GM12878 (cell line): ENCODE measurements around the gene STX10. TPM values are rescaled to one million over a fixed set of nuclear protein-coding genes. Genes with fewer than 3 reads are reported as not detected.
A peak's percentile ranks its signal among the peaks of the same experiment; 100 is the strongest.

Source experiments
- BHLHE40 ChIP-seq, 2 experiments: fragments of 450-650 bp in 1 of 2; IDR thresholded peaks; 2 replicates each; pipeline ENCODE4 v1.6.1; 2011 to 2017; ENCODE audit warnings: low read depth in 2 of 2, borderline replicate concordance in 1 of 2, improper control_type of control experiment in 1 of 2, low read length in 1 of 2, mild to moderate bottlenecking in 1 of 2
- CHD1 ChIP-seq: IDR thresholded peaks from 2 replicates; pipeline ENCODE4 v1.6.1; 2012; ENCODE audit warnings: low read depth, low read length, improper control_type of control experiment
- FOXM1 ChIP-seq: IDR thresholded peaks from 2 replicates; pipeline ENCODE4 v1.6.1; 2012; ENCODE audit warnings: low read depth, mild to moderate bottlenecking, inconsistent platforms, low read length, moderate library complexity
- HCFC1 ChIP-seq: fragments of 150-350 bp; IDR thresholded peaks from 2 replicates; pipeline ENCODE4 v1.6.1; 2014; ENCODE audit warnings: low read length
- MTA3 ChIP-seq: IDR thresholded peaks from 2 replicates; pipeline ENCODE4 v1.6.1; 2012; ENCODE audit warnings: low read length, inconsistent platforms, borderline replicate concordance
- RFX5 ChIP-seq: IDR thresholded peaks from 2 replicates; pipeline ENCODE4 v1.6.1; 2011; ENCODE audit warnings: low read depth, low read length, improper control_type of control experiment
- SP1 ChIP-seq: IDR thresholded peaks from one replicate; pipeline ENCODE4 v1.6.1; 2011; ENCODE audit warnings: low read depth, low read length
- STAT1 ChIP-seq: fragments of 450-650 bp; conservative IDR thresholded peaks from 2 replicates; pipeline ENCODE4 v1.6.1; 2014; ENCODE audit warnings: antibody characterized with exemption, mild to moderate bottlenecking
- TARDBP ChIP-seq: IDR thresholded peaks from 2 replicates; pipeline ENCODE4 v1.6.1; 2016; ENCODE audit warnings: borderline replicate concordance
- TCF7 ChIP-seq: IDR thresholded peaks from 2 replicates; pipeline ENCODE4 v1.6.1; 2014; ENCODE audit warnings: antibody characterized with exemption, borderline replicate concordance
- YBX1 ChIP-seq: fragments of 450-650 bp; IDR thresholded peaks from 2 replicates; pipeline ENCODE4 v1.6.1; 2016; ENCODE audit warnings: antibody characterized with exemption
- ZNF207 ChIP-seq: fragments of 450-650 bp; IDR thresholded peaks from 2 replicates; pipeline ENCODE4 v1.6.1; 2014; ENCODE audit warnings: antibody characterized with exemption, mild to moderate bottlenecking, borderline replicate concordance
- polyA plus RNA-seq, 11 experiments: library from polyadenylated mRNA; depleted of rRNA in 4 of 11; unstranded in 6 of 11; stranded (reverse) in 5 of 11; fragments of >200 nt; fragmentation: Nextera tagmentation in 4 of 11; fragmentation: Illumina TruSeq in 1 of 11; extraction: Ambion mirVana in 4 of 11; extraction: Trizol in 1 of 11; gene quantifications; 1 replicate in 1 of 11; 2 replicates in 10 of 11; pipeline versions ENCODE4 v1.2.1 to v1.2.3, GENCODE V29; 2011 to 2016; ENCODE audit warnings: inconsistent platforms in 2 of 11, missing spikeins in 2 of 11, low read depth in 1 of 11
- total RNA-seq, 4 experiments: library from RNA; depleted of rRNA in 3 of 4; stranded (reverse); fragments of >200 nt in 3 of 4; fragmentation: Illumina TruSeq in 1 of 4; extraction: Trizol in 1 of 4; gene quantifications; 2 replicates each; pipeline versions ENCODE4 v1.2.1 to v1.2.3, GENCODE V29; 2013 to 2021
- TF ChIP-seq, protein P1 (sequence below): fragments of 450-650 bp; formaldehyde crosslinking; IDR thresholded peaks from 2 replicates; pipeline ENCODE4 v1.4.0; 2022; ENCODE audit warnings: mild to moderate bottlenecking, moderate library complexity
- TF ChIP-seq, protein P2 (sequence below): fragments of 150-350 bp; IDR thresholded peaks from 2 replicates; pipeline ENCODE4 v1.6.1; 2016; ENCODE audit warnings: low read depth, low read length
- TF ChIP-seq, protein P3 (sequence below): fragments of 450-650 bp; IDR thresholded peaks from 2 replicates; pipeline ENCODE4 v1.6.1; 2018; ENCODE audit warnings: borderline replicate concordance, mild to moderate bottlenecking; ENCODE audit not compliant: partially characterized antibody
- TF ChIP-seq, protein P4 (sequence below): IDR thresholded peaks from 2 replicates; pipeline ENCODE4 v1.6.1; 2012; ENCODE audit warnings: mild to moderate bottlenecking, low read depth, low read length

The STX10 gene
- total and polyA plus RNA-seq, 10 of the 15 experiments (the other 5 are each of a cell fraction or from before 2014, with no cell fraction given) = 0.56 to 76.1 (median 47.6) TPM

DNA sequence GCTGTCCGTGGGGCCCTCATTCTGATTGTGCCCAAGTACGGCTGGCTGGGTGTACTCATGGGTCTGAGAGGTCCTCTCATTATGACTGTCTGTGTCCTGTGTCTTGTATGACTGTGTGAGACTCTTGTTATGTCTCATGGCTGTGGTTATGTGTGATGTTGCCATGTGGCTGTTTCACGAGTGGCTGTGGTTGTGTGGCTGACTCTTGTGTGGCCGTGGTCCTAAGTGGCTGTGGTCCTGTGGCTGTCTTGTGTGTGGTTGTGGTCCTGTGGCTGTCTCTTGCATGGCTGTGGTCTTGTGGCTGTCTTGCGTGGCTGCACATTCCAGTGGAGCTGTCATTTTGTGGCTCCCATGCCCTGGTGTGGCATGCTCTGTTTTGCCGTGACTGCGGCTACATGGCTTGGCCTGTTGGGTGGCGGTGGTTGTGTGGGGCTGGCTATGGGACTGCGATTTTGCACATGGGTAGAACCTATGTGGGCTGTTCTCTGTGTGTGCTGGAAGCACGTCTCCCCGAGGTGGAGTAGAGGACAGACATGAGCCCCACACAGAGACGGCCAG is 50.1 kb downstream of the STX10 start (continued):
- peak; percentile 86; the same call in 1 of the 2 replicates for TF ChIP-seq TARDBP
- peak; percentile 100 for TF ChIP-seq MTA3
- TF ChIP-seq RFX5 = no peak
- peak; percentile 97 for TF ChIP-seq BHLHE40 (IDR thresholded peaks at IDR 0.05; ENCODE audit: borderline replicate concordance in 1 of 2, low read depth in 2 of 2, low read length in 1 of 2)
- peak; percentile 69; the same call in 1 of the 2 replicates for TF ChIP-seq ZNF207
- no peak for TF ChIP-seq YBX1
- TF ChIP-seq CHD1 = no peak
- peak; percentile 72 for TF ChIP-seq SP1
- TF ChIP-seq, protein P1, sequence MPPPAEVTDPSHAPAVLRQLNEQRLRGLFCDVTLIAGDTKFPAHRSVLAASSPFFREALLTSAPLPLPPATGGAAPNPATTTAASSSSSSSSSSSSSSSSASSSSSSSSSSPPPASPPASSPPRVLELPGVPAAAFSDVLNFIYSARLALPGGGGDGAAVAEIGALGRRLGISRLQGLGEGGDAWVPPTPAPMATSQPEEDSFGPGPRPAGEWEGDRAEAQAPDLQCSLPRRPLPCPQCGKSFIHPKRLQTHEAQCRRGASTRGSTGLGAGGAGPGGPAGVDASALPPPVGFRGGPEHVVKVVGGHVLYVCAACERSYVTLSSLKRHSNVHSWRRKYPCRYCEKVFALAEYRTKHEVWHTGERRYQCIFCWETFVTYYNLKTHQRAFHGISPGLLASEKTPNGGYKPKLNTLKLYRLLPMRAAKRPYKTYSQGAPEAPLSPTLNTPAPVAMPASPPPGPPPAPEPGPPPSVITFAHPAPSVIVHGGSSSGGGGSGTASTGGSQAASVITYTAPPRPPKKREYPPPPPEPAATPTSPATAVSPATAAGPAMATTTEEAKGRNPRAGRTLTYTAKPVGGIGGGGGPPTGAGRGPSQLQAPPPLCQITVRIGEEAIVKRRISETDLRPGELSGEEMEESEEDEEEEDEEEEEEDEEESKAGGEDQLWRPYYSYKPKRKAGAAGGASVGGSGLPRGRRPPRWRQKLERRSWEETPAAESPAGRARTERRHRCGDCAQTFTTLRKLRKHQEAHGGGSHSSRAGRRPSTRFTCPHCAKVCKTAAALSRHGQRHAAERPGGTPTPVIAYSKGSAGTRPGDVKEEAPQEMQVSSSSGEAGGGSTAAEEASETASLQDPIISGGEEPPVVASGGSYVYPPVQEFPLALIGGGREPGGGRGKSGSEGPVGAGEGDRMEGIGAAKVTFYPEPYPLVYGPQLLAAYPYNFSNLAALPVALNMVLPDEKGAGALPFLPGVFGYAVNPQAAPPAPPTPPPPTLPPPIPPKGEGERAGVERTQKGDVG (CRISPR knock-in tag) = no peak
- TF ChIP-seq, protein P2, sequence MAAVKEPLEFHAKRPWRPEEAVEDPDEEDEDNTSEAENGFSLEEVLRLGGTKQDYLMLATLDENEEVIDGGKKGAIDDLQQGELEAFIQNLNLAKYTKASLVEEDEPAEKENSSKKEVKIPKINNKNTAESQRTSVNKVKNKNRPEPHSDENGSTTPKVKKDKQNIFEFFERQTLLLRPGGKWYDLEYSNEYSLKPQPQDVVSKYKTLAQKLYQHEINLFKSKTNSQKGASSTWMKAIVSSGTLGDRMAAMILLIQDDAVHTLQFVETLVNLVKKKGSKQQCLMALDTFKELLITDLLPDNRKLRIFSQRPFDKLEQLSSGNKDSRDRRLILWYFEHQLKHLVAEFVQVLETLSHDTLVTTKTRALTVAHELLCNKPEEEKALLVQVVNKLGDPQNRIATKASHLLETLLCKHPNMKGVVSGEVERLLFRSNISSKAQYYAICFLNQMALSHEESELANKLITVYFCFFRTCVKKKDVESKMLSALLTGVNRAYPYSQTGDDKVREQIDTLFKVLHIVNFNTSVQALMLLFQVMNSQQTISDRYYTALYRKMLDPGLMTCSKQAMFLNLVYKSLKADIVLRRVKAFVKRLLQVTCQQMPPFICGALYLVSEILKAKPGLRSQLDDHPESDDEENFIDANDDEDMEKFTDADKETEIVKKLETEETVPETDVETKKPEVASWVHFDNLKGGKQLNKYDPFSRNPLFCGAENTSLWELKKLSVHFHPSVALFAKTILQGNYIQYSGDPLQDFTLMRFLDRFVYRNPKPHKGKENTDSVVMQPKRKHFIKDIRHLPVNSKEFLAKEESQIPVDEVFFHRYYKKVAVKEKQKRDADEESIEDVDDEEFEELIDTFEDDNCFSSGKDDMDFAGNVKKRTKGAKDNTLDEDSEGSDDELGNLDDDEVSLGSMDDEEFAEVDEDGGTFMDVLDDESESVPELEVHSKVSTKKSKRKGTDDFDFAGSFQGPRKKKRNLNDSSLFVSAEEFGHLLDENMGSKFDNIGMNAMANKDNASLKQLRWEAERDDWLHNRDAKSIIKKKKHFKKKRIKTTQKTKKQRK = no peak
- TF ChIP-seq HCFC1 = peak; percentile 59
- TF ChIP-seq, protein P3, sequence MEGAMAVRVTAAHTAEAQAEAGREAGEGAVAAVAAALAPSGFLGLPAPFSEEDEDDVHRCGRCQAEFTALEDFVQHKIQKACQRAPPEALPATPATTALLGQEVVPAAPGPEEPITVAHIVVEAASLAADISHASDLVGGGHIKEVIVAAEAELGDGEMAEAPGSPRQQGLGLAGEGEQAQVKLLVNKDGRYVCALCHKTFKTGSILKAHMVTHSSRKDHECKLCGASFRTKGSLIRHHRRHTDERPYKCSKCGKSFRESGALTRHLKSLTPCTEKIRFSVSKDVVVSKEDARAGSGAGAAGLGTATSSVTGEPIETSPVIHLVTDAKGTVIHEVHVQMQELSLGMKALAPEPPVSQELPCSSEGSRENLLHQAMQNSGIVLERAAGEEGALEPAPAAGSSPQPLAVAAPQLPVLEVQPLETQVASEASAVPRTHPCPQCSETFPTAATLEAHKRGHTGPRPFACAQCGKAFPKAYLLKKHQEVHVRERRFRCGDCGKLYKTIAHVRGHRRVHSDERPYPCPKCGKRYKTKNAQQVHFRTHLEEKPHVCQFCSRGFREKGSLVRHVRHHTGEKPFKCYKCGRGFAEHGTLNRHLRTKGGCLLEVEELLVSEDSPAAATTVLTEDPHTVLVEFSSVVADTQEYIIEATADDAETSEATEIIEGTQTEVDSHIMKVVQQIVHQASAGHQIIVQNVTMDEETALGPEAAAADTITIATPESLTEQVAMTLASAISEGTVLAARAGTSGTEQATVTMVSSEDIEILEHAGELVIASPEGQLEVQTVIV = no peak
- peak; percentile 81; the same call in 1 of the 2 replicates for TF ChIP-seq STAT1
- peak; percentile 97 for TF ChIP-seq FOXM1
- no peak for TF ChIP-seq TCF7
- TF ChIP-seq, protein P4, sequence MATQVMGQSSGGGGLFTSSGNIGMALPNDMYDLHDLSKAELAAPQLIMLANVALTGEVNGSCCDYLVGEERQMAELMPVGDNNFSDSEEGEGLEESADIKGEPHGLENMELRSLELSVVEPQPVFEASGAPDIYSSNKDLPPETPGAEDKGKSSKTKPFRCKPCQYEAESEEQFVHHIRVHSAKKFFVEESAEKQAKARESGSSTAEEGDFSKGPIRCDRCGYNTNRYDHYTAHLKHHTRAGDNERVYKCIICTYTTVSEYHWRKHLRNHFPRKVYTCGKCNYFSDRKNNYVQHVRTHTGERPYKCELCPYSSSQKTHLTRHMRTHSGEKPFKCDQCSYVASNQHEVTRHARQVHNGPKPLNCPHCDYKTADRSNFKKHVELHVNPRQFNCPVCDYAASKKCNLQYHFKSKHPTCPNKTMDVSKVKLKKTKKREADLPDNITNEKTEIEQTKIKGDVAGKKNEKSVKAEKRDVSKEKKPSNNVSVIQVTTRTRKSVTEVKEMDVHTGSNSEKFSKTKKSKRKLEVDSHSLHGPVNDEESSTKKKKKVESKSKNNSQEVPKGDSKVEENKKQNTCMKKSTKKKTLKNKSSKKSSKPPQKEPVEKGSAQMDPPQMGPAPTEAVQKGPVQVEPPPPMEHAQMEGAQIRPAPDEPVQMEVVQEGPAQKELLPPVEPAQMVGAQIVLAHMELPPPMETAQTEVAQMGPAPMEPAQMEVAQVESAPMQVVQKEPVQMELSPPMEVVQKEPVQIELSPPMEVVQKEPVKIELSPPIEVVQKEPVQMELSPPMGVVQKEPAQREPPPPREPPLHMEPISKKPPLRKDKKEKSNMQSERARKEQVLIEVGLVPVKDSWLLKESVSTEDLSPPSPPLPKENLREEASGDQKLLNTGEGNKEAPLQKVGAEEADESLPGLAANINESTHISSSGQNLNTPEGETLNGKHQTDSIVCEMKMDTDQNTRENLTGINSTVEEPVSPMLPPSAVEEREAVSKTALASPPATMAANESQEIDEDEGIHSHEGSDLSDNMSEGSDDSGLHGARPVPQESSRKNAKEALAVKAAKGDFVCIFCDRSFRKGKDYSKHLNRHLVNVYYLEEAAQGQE = 0 out of 2 replicates have a peak, but pooled peaks have one; percentile 5
